GM21447 (cell line): ENCODE data around the gene PKMYT1.

Experiments used
- ATAC-seq: cut with Tn5 transposase; IDR thresholded peaks from one replicate; pipeline ENCODE4 v1.9.1; 2021; ENCODE audit not compliant: unreplicated experiment

PKMYT1 gene

GRCh38 chr16:3019594-3020246 lies 39.5 kb upstream of the PKMYT1 start:
- no peak for ATAC-seq

DNA sequence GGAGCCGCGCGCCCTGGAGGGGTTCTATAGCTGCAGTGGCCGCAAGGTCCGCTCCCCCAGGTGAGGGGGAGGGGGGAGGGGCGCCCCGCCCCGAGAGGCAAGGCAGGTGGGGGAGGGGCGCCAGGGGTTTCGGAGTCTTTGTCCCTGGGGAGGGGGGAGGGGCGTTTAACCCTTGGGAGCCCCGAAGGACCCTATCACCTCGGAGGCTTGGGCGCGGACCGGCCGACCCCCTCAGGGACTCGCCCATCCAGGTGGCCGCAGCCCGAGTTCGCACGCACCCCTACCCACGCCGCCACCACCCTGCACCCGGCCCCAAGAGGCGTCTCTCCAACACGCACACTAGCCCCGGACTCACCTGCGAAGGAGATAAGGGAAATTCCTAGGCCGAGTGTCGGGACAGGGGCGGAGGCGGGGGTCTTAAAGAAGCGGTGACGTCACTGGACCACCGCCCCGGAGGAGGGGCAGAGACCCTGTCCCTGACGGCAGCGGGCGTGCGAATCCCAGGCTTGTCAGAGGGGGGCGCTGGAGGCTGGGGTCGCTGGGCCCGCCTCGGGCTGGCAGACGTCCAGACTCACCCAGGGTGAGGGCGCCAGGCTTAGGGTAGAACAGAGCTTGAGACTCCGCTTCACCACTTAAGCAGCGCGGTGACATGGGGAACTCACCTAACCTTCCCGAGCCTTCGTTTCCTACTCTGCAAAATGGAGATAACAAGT lies 37.7 kb upstream of the PKMYT1 start, which contains the start of gene CLDN6:
Gene CLDN6 (minus strand): TSS at position 390 of the 713 bp plus-strand sequence. CDS start 2,162 bp downstream, outside the sequence.
- ATAC-seq, result no peak

- no peak for ATAC-seq
These were observed 37.1 kb upstream of the PKMYT1 start for GRCh38 chr16:3017344-3017743.

GRCh38 chr16:3015865-3016521 lies 35.7 kb upstream of the PKMYT1 start:
- ATAC-seq, result no peak

- no peak for ATAC-seq
These were observed 34.7 kb upstream of the PKMYT1 start for GRCh38 chr16:3014971-3015370.

DNA sequence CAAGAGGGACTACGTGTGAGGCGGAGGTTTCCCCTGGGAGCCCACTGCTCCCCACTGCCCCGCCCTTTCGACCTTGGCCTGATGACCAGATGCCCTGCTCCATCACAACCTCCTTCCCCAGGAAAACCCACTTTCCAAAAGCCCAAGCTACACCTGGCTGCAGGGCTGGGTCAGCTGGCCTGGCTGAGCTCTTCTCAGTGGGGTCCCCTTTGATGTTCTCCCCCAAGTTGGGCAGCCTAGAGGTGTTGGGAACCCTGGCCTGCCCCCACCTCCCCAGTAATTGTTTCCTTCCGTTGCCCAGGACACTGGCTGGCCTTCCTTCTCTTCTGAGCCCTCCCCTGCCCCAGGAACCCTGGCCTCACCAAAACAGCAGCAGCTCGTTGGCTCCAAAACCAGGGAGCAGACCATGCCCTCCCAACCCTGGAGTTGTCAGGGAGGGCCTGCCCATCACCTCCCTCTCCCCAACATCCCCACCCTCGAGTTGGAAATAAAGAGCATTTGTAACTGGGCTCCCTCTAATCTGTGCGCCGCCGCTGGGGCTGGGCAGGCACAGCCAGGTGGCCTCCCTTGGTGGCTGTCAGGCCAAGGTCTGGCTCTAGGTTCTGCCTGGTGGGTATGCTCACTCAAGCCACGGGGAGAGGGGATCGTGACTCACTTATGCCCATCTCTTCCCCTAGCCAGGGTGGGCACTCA lies 33.9 kb upstream of the PKMYT1 start:
- no peak for ATAC-seq

DNA sequence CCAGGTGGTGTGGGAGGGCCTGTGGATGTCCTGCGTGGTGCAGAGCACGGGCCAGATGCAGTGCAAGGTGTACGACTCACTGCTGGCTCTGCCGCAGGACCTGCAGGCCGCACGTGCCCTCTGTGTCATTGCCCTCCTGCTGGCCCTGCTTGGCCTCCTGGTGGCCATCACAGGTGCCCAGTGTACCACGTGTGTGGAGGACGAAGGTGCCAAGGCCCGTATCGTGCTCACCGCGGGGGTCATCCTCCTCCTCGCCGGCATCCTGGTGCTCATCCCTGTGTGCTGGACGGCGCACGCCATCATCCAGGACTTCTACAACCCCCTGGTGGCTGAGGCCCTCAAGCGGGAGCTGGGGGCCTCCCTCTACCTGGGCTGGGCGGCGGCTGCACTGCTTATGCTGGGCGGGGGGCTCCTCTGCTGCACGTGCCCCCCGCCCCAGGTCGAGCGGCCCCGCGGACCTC lies 33.3 kb upstream of the PKMYT1 start:
- no peak for ATAC-seq

DNA sequence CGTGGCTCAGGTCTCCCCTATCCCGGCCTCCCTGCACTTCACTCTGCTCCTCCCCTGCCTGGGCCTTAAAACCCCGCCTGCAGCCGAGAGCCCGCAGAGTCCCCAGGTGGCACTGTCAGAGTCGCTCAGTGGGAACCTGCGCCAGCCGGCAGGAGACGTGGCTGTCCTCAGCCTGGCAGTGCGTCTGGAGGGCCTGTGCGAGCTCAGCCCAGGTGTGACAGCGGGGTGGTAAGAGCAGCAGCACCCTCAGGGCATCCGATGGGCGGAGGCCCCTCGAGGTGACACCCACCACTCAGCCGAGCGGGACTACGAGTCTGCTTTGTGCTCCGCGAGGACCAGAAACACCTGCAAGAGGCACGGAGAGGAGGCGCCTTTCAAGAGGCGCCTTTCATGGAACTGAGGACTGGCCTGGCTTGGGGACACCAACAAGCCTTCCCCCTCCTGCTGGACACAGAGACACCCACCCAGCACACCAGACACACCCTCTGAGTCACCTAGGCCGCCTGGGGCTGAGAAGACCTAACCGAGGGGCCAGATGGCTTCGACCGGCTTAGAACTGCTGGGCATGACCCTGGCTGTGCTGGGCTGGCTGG lies 32.7 kb upstream of the PKMYT1 start, which contains the start of gene CLDN9:
Gene CLDN9 (plus strand): TSS at position 96 of the 593 bp plus-strand sequence. CDS start 440 bp downstream, at position 536.
- ATAC-seq, result no peak

GRCh38 chr16:3012246-3012645 lies 32.0 kb upstream of the PKMYT1 start:
- ATAC-seq, result no peak

GRCh38 chr16:3010510-3010909 lies 30.3 kb upstream of the PKMYT1 start:
- ATAC-seq, result no peak

DNA sequence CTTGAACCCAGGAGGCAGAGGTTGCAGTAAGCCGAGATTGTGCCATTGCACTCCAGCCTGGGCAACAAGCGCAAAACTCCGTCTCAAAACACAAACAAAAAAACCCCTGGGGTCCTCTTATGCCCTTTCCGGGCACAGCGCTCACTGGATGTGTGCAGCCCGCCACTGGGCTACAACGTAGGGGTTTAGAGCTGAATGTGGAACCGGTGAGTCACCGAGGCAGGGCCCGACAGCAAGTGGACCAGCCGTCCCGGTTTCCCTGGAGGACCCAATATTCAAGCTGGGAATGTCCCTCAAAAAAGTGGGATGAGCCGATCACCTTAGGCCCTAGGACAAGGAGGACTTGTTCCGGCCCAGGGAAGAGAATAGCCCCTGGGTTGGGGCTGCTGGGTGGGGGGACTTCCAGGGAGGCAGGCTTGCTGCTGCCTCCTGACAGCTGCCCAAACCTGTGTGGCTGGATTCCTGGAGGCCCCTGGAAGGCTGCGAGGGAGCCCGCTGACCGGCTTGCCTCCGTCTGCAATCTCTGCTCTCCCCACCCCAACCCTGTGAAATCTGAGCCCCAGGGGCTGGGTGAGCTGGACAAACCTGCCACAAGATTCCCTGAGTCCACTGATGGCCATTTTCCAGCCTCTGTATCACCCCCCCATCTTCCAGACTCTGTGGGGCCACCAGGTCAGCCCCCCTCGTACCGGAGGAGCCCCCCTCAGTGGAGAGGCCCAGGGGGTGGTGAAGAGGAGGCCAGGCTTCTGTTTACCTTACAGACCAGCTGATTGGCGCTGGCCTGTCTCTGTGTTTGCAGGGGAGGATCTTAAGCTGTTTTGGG lies 29.5 kb upstream of the PKMYT1 start:
- ATAC-seq, result no peak

DNA sequence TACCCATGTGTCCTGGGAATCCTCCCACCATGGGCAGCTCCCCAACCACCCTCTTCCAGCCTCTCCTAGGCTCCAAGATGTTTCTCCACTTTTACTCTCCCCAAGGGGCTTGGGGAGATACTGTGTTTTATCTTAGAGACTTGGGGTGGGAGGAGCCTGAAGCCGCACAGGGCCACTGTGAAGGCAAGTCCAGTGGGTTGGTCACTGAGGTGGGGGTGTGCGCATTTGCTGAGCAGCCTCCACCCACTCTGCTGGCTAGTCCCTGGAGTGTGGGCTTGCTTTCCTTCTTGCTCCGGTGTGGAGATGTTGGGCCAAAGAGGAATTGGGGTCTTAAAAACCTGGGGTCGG lies 28.4 kb upstream of the PKMYT1 start:
- ATAC-seq, result no peak

DNA sequence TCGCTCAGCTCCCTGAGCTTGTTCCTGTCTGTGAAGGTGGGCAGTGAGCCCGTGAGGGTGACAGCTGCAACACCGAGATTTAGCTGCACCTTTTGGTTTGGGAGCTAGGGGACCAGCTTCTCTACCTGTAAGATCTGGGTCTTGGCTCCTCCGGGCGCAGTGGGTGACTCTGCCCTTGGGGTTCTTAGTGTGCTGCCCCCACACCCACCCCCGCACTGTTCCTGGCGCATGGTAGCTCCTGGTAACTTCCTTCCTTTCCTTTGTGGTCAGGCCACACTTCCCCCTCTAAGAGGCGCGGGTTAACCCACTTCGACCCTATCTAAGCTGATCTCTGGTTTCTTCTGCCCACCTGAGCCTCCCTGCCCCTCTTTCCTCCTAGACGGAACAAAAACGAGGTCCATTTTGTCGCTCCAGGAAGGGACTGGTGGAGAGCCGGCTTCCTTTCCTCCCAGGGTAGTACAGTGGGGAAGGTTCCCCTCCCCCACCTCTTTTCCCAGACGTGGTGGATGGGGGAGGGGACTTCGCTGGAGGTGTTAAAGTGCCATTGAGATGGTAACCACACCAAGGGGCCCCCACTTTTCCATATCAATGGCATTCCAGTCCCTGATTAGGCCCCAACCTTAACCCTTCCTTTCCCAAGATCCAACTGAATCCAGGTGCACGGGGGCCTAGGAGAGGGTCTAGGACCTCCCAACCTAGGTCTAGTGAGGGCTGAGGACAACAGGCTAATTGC lies 27.9 kb upstream of the PKMYT1 start:
- ATAC-seq, result no peak

DNA sequence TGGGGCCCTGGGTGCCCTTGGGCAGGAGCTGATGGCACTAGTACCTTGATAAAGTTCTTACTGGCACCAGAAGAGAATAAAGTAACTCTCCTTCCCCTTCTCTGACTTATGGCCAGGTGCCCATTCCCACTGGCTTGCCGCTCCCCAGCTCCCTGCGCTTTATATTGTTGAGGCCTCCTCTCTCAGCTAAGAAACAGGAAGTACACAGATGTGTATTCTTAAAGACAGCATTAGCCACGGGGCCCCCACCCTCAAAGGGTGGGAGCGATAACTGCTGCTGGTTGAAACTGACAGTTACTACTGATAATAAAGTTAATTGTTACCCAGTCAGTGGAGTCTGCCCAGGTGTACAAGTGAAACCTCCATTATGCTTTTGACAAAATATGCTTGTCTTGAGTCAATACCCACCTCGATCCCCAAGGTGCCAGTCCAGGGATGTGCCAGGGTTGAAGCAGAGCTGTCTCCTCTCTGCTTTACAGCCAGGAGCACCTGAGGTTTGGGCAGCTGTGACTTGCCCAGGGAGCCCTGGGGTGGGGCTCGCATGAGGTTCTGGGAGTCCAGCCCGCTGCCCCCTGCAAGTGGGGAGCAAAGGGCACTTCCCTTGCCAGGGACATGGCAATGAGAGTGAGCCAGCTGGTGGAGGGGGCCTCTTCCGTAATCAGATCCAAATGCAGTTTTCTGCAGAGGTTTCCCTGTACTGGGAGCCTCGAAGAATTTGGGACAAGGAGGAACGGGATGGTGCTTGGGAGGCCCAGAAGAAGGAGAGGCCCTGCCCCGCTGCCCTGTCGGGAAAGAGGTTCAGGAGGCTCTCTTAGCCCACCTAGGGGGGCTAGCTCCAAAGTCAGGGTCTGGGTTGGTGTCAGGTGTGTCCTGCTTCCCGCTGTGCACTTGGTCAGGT lies 27.1 kb upstream of the PKMYT1 start:
- ATAC-seq, result no peak

- ATAC-seq, result no peak
These were observed 24.6 kb upstream of the PKMYT1 start for GRCh38 chr16:3004781-3005284.

DNA sequence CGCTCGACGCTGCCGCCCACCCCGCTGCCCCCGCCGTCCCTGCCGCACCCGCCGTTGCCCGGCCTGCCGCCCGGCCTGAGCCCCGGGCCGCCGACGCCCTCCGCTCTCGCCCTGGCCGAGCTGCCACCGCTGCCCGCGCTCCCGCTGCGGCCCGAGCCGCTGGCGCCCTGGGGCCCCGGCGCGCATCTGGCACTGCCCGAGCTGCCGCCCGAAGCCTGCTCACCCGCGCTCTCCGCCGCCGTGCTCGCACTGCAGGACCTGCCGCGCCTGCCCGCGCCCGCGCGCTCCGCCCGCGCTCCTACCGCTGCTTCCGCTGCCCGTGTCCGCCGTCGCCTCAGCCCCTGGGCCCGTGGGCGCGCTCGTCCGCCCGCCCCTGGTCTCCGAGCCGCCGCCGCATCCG lies 24.1 kb upstream of the PKMYT1 start:
- peak; percentile 1 for ATAC-seq

DNA sequence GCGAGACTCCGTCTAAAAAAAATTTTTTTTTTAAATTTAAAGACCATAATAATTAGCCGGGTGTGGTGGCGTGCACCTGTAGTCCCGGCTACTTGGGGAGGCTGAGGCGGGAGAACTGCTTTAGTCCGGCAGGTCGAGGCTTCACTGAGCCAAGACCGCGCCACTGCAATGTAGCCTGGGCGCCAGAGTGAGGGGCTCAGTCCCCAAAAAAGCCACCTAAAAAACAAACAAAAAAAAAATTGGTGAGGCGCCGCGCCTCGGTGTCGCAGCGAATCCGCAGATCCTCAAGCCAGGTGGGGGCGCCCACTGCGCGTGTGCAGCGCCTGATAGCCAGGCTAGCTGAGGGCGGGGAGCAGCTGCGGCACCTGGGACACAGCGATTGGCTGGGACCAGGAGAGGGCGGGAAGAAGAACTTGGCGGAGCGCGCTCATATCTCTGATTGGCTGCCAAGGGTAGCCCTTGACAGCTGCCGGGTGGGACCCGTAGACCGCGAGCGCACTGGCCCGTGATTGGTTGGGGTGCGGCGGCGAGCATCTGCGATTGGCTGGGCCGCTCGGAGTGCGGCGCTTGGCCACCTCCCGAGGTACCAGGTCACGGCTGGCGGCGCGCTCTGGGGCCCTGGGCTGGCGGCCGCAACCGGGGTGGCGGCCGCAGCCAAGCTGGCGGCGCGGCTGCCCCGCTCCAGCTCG lies 23.5 kb upstream of the PKMYT1 start:
- peak; percentile 95 for ATAC-seq

DNA sequence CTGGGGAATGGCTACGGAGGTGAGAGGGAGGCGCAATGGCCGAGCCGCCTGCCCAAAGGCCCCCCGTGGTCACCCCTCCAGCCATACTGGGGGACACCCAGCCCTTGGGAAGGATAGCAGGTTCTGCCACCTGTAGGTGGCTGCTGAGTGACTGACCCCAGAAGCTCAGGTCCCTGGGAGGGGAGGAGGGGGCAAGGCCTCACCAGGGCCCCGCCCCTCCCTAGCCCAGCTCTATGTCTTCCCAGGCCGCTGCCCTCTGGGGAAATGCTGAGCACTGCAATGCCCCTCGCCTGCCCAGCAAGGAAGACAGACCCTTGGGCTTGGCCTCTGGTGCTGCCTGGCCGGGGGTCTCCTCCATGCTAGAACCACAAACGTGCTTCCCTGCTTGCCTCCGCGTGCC lies 21.1 kb upstream of the PKMYT1 start:
- no peak for ATAC-seq
